Measurements from ENCODE around the gene H3-3A.

- TF ChIP-seq CTCF (IDR thresholded peaks at IDR 0.05) (no peak), POLR2A (IDR thresholded peaks at IDR 0.05) (no peak)
Measured at GRCh38 chr1:226066415-226067078, 4.0 kb downstream of the H3-3A start.

Data from uterus (tissue), 2 donors.